ENCODE measurements around the gene CARTPT.

Gene CARTPT

GRCh38 chr5:71719063-71719964 lies at the start of gene CARTPT:
Gene CARTPT, plus strand, starts transcription at chr5:71719275. Its CDS starts 19 bp downstream, at chr5:71719294.
- DNase-seq = peak; percentile 52

DNA sequence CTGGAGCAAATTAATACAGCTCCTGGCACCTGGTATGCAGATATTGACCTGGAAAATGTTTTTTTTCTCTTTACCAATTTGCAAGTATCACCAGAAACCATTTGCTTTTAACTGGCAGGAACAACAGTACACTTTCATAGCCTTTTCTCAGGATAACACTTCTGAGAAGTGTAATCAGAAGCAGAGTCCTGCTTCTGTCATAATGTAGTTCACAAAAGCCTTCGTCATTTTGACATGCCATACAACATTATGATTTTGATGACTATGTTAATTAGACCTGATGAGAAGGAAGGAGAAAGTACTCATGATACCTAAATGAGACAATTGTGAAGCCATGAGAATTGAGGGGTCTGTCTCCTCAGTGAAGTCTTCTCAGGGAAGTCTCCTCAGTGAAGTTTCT lies 41.1 kb upstream of the CARTPT start:
- no peak for DNase-seq

- DNase-seq = no peak
Observed at GRCh38 chr5:71679714-71680113, 39.4 kb upstream of the CARTPT start.

GRCh38 chr5:71680510-71680909 lies 38.6 kb upstream of the CARTPT start:
- DNase-seq = no peak

- DNase-seq = no peak
Observed at GRCh38 chr5:71681296-71681695, 37.8 kb upstream of the CARTPT start.

DNA sequence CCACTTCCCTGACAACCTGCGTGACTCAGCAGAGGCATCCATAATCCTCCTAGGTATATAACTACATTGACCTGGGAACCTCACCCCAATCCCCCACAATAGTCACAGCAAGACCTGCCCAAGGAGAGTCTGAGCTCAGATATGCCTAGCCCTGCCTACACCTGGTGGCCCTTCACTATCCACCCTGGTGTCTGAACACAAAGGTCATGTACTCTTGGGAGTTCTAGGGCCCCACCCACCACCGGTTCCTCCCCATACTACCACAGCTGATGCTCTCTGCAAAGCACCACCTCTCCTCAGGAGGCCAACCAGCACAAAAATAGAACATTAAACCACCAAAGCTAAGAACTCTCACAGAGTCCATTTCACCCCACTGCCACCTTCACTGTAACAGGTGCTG lies 34.8 kb upstream of the CARTPT start:
- no peak for DNase-seq

GRCh38 chr5:71693828-71694427 lies 25.1 kb upstream of the CARTPT start:
- peak; percentile 37 for DNase-seq

DNA sequence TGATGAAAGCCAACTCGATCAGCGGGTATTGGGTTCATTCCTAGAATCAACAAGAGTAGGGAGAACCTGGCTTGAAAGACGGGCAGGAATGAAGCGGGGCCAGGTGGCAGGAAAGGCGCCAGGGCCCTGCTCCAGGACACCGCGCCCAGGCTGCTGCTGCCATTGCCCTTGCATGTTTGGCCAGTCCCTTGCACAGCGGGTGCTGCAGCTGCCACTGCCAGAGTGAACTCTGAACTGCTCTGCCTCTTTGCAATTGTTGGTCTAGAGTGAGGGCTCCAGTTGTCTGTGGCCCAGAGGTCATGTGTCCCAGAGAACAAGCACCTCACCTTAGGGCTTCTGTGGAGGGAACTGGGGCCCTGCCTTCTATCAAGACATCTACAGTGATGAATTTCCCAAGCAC lies 24.0 kb upstream of the CARTPT start:
- DNase-seq = no peak

- DNase-seq = no peak
Observed at GRCh38 chr5:71695595-71695994, 23.5 kb upstream of the CARTPT start.

GRCh38 chr5:71697967-71698366 lies 21.1 kb upstream of the CARTPT start:
- DNase-seq = no peak

- no peak for DNase-seq
Observed at GRCh38 chr5:71699233-71699632, 19.8 kb upstream of the CARTPT start.

GRCh38 chr5:71699751-71700150 lies 19.3 kb upstream of the CARTPT start:
- DNase-seq = no peak

DNA sequence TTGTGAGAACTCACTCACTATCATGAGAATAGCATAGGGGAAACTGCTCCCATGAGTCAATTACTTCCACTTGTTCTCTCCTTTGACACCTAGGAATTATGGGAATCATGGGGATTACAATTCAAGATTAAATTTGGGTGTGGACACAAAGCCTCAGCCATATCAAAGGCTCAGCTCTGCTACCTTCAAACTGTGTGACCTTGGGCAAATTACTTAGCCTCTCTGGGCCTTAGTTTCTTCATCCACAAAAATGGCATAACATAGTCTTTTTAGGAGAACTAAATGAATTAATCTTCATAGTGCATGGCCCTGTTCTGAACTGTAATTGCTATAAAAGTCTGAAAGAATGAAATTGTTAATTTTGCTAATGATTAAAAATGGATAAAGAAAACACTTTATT lies 18.3 kb upstream of the CARTPT start:
- DNase-seq = no peak

GRCh38 chr5:71701407-71701806 lies 17.7 kb upstream of the CARTPT start:
- DNase-seq = no peak

- no peak for DNase-seq
Observed at GRCh38 chr5:71703941-71704340, 15.1 kb upstream of the CARTPT start.

DNA sequence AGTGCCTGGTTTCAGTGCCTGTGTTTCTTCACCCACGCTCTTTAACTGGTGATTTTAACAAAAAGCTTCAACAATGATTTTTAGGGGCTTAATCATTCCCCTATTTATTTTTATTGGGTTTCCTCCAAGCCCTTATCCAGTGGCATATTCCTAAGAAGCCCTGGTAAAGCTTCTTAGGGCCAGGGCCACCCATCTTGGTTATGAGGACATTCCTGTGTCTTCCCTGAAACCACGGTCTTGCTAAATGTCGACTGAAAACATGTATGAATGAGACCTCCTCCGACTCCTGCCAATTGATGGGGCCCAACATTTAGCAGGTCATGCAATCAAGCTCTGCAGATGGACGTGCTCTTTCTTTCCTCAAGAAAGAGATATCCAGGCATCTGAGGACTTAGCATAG lies 13.7 kb upstream of the CARTPT start:
- no peak for DNase-seq

DNA sequence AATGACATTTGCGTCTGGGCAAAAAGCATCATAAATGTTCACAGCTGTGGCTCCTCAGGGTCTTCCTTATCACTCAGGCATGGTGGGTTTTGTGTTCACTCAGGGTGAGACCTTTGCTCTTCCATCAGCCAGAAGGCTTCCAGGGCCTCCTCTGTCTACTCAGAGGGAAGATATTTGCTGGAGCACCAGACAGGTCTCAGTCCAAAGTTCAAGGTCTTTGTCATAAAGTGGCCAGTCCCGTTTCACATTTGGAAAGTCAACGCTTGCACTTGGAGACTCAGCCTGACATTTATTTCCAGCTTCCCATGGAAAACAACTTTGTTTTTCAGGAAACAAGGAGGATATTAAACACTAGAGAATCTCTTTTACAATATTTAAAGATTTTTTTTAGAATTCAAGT lies 12.2 kb upstream of the CARTPT start:
- no peak for DNase-seq

DNA sequence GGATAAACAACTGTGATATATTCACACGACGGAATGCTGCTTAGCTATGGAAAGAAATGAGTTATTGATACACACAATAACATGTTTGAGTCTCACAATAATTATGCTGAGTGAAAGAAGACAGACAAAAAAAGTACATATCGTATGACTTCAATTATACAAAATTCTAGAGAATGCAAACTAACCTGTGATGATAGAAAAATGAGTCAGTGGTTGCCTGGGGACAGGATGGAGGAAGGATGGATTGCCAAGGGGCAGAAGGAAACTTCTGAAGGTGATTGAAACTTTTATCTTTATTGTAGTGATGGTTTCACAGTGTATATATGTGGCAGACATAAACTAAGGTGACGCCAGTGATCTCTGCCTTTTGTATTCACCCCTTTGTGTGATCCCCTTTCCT lies 7.5 kb upstream of the CARTPT start:
- DNase-seq = no peak

GRCh38 chr5:71714911-71715310 lies 4.2 kb upstream of the CARTPT start:
- no peak for DNase-seq

DNA sequence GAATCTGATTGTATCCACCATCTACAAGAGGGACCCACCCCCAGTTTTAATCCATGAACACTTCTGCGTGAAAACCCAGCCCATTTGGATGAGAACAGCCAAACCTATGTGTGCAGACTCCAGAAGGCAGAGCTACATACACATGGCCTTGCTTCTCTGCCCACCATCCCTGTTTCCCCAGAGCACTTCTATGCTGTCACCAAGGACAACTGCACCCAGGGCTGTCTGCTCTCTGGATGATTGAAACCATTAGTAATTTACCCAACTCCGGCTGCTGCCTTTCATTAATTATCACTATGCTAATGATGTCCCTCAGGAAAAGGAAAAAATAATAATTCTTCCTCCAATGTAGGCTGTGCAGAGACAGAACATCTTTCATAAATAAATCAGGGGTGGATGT lies 8.9 kb downstream of the CARTPT start:
- no peak for DNase-seq

DNA sequence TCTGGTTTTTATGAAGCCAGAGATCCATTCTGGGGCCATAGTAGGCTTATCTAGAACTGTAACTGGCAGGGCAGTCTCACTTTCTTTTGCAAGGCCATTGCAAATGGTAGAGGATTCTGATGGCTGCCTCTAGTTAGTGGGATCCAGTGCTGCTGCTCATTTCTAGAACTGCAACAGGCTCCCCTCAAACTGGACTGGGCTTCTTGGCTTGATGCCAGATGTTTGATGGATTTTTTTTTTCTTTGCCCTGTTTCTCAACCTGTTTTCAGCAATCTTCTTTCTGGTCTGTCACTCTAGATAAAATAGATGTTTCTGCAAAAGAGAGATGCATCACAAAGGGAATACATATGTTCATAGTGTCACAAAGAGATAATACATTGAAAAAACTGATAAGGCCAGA lies 11.9 kb downstream of the CARTPT start:
- no peak for DNase-seq

DNA sequence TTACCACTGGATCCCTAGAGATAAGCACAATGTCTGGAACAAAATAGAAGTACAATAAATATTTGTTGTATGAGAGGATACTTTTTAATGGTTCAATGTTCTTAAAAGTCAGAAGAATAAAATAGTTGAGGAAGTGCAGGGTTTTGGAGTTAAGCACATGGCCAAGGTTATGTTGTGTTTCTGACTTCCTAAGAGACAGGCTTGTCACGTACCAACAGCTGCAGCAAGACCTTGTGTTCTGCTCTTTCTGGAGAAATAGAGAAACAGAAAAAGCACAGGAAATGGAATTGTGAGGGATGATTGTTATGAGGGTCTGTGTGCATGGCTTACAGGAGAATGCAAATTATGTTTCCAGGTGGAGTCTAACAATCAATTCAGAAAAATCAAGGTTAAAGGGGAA lies 12.9 kb downstream of the CARTPT start:
- DNase-seq = no peak

GRCh38 chr5:71734141-71734540 lies 15.1 kb downstream of the CARTPT start:
- no peak for DNase-seq

DNA sequence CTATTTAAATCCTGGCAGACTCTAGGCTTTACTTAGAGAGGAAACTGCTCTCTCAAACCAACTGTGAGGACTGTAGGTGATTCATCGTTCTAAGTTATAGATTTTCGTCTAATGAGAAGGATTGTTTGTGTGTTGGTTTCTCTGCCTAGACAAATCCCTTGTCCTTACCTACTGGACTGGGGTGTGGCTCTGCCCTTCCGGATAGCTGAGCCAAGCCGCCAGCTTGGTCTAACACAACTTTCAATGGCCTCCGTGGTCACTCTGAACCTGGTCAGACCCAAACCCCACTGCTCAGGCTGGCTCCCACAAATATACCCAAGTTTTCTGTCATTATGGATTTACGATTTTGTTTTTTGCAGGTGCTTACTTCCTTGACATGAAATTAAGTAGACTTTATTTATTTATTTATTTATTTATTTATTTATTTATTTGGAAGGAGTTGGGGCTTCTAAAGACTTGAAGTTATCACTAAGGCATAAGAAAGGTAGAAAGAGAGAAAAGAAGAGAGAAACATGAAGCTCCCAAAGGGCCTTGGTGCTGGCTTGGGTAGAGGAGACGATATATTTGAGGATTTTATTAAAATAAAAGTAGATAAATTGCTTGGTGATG lies 19.0 kb downstream of the CARTPT start:
- no peak for DNase-seq

Data from hematopoietic multipotent progenitor cell treated with erythropoietin and hydrocortisone succinate and interleukin-3 and kit ligand, for 6 days (in vitro differentiated cells).